Tibial nerve (tissue), 4 donors: Measurements from ENCODE around the gene BANP. TPM values are rescaled to one million over a fixed set of nuclear protein-coding genes. Genes with fewer than 3 reads are reported as not detected.
"Not testable (repeated sequence)": the region's sequence is repeated elsewhere in the genome, so short reads cannot be mapped to it uniquely, and the experiment has no call there.

Experiments used
- DNase-seq, 2 donors: peaks; one replicate each; pipeline ENCODE4 v3.0.0-alpha.2; 2019; ENCODE audit warnings: low spot score in 2 of 2
- H3K27ac ChIP-seq, 4 donors: fragments of 200-600 bp; sonication (generic) in 3 of 4; one replicate each; pipeline ENCODE4 v1.5.1; 2017 to 2019; ENCODE audit warnings: mild to moderate bottlenecking in 1 of 4
- H3K27me3 ChIP-seq, 2 donors: fragments of 200-600 bp; sonication (generic) in 1 of 2; one replicate each; pipeline versions ENCODE4 v1.5.1 to v1.6.0; 2017 to 2019
- H3K36me3 ChIP-seq, 3 donors: fragments of 200-600 bp; sonication (generic); one replicate each; pipeline ENCODE4 v1.5.1; 2018 to 2019
- H3K4me1 ChIP-seq, 4 donors: fragments of 200-600 bp; sonication (generic) in 3 of 4; one replicate each; pipeline ENCODE4 v1.5.1; 2017 to 2019
- H3K4me3 ChIP-seq, 4 donors: fragments of 200-600 bp; sonication (generic) in 3 of 4; one replicate each; pipeline ENCODE4 v1.5.1; 2017 to 2019; ENCODE audit warnings: mild to moderate bottlenecking in 1 of 4, moderate library complexity in 1 of 4
- H3K9me3 ChIP-seq, 4 donors: fragments of 200-600 bp; sonication (generic) in 3 of 4; one replicate each; pipeline ENCODE4 v1.5.1; 2017 to 2019
- EP300 ChIP-seq, 2 donors: sonication (generic); formaldehyde crosslinking; IDR thresholded peaks; one replicate each; pipeline ENCODE4 v1.6.1; 2017; ENCODE audit warnings: antibody characterized with exemption in 2 of 2, mild to moderate bottlenecking in 1 of 2
- POLR2A ChIP-seq, 2 donors: fragments of 450-650 bp; IDR thresholded peaks; one replicate each; pipeline ENCODE4 v1.6.1; 2017; ENCODE audit warnings: antibody characterized with exemption in 2 of 2, mild to moderate bottlenecking in 2 of 2, moderate library complexity in 2 of 2
- WGBS, 2 donors: methylation state at CpG; one replicate each; pipeline ENCODE4 v1.1.5; 2018; 5-methylcytosine and 5-hydroxymethylcytosine counted together
- total RNA-seq, 4 donors: library from RNA; depleted of rRNA; stranded (reverse); fragments of >200 nt; gene quantifications; one replicate each; pipeline ENCODE4 v1.1.0, GENCODE V29; 2016
- TF ChIP-seq, protein P1 (sequence below), 5 experiments: fragments of 200-600 bp in 3 of 5; fragments of 450-650 bp in 2 of 5; sonication (generic) in 3 of 5; IDR thresholded peaks; one replicate each; pipeline ENCODE4 v1.5.1; 2016 to 2019; ENCODE audit warnings: antibody characterized with exemption in 5 of 5, mild to moderate bottlenecking in 3 of 5, moderate library complexity in 2 of 5

BANP gene
- total RNA-seq, 4 donors from 2014 or later, result 21.9 to 27.3 (median 24.6) TPM

DNA sequence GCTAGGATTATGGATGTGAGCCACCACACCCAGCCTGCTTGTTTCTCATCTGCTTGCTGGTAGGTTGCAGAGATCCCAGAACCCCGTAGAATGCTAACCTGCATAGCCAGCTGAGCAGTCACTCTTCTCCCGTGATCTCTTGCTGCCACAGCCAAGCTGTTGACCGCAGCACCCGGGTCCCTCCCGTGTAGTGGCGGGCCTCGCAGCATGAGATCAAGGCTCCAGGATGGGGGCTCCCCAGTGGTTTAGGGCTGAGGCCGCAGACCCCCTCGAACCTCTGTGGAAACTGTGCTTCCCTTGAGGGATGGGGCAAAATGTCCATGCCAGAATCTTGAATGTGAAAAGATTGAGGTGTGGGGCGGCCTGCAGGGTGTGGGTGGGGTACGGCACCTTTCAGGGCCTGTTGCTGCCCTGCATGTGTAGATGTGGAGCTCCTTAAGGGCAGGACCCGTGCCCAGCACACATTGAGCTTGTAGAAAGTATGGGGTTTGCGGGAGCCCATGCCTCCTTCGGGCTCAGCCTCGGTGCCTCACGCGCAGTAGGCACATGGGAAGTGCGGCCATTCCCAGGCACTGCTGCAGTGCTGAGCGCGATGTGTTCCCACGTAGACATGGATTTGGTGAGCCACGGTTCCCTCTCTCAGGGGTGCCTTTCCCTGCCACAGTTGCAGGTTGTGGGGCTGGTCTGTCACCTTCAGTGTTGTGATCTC is 99.9 kb downstream of the BANP start:
- TF ChIP-seq POLR2A (IDR thresholded peaks at IDR 0.05) (no peak), EP300 (IDR thresholded peaks at IDR 0.05) (no peak)
- TF ChIP-seq, protein P1, sequence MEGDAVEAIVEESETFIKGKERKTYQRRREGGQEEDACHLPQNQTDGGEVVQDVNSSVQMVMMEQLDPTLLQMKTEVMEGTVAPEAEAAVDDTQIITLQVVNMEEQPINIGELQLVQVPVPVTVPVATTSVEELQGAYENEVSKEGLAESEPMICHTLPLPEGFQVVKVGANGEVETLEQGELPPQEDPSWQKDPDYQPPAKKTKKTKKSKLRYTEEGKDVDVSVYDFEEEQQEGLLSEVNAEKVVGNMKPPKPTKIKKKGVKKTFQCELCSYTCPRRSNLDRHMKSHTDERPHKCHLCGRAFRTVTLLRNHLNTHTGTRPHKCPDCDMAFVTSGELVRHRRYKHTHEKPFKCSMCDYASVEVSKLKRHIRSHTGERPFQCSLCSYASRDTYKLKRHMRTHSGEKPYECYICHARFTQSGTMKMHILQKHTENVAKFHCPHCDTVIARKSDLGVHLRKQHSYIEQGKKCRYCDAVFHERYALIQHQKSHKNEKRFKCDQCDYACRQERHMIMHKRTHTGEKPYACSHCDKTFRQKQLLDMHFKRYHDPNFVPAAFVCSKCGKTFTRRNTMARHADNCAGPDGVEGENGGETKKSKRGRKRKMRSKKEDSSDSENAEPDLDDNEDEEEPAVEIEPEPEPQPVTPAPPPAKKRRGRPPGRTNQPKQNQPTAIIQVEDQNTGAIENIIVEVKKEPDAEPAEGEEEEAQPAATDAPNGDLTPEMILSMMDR (IDR thresholded peaks at IDR 0.05), result no peak
- WGBS, 2 donors, result 93 to 96% methylated on average over 13 to 22 of the region's 22 CpGs
- Histone ChIP-seq H3K27me3 (no peaks in the 10 kb centered on the region), H3K4me1 (no peaks in the 10 kb centered on the region), H3K4me3 (no peak overlapping the region), H3K36me3 (peaks cover 0 to 61% (median 0%) of the 10 kb centered on the region in 3 donors), H3K9me3 (no peaks in the 10 kb centered on the region), H3K27ac (no peak overlapping the region)
- no peak for DNase-seq

DNA sequence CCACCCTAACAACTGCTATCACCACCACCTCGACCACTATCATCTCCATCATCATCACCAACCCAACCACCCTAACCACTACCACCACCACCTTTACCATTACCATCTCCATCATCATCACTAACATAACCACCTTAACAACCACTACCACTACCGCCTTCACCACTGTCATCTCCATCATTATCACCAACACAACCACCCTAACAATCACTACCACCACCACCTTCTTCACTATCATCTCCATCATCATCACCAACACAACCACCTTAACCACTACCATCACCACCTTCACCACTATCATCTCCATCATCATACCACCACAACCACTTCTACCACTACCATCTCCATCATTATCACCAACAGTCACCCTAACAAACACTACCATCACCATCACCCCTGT is 101.4 kb downstream of the BANP start:
- H3K27ac ChIP-seq, result no peak overlapping the region
- H3K9me3 ChIP-seq, result no peaks in the 10 kb centered on the region
- DNase-seq, result no peak
- no peaks in the 10 kb centered on the region for H3K27me3 ChIP-seq
- WGBS, 2 donors, result 72 to 74% methylated on average over 2 of the region's 2 CpGs
- H3K4me1 ChIP-seq, result no peaks in the 10 kb centered on the region
- H3K36me3 ChIP-seq, result peaks cover 0 to 66% (median 0%) of the 10 kb centered on the region in 3 donors
- no peak overlapping the region for H3K4me3 ChIP-seq
- TF ChIP-seq, protein P1 (IDR thresholded peaks at IDR 0.05), result no peak
- TF ChIP-seq EP300 (IDR thresholded peaks at IDR 0.05) (no peak), POLR2A (IDR thresholded peaks at IDR 0.05) (no peak)

DNA sequence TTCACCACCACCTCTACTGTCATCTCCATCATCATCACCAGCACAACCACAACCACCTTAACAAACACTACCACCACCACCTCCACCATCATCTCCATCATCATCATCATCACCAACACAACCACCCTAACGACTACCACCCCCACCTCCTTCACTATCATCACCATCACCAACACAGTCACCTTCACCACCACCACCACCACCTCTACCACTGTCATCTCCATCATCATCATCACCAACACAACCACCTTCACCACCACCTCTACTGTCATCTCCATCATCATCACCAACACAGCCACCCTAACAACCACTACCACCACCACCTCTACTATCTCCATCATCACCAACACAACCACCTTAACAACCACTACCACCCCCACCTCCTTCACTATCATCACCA is 102.2 kb downstream of the BANP start:
- WGBS, 2 donors, result 77 to 81% methylated on average over 1 of the region's 1 CpG

DNA sequence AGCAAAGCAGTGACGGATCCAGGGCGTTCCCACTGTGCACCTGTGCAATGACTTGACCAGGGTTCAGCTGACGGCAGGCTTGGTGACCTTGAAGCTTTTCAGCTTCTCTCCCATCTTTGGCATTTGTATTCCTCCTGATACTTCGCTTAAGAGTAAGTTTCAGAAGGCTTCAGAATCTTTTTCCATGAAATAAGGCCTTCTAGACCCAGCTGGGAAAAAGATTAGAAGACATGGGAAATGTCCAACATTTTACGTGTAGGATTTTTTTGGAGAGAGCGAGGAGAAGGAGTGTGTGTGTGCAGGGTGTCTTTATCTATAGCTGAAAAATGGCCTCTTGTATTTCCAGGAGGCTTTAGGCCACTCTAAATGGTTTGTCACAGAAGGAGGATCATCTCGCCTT is 104.1 kb downstream of the BANP start:
- WGBS, 2 donors, result 94 to 96% methylated on average over 7 of the region's 7 CpGs
- Histone ChIP-seq H3K9me3 (no peaks in the 10 kb centered on the region), H3K4me1 (no peaks in the 10 kb centered on the region), H3K36me3 (peaks cover 0 to 54% (median 0%) of the 10 kb centered on the region in 3 donors), H3K27me3 (no peaks in the 10 kb centered on the region), H3K4me3 (no peak overlapping the region), H3K27ac (no peak overlapping the region)
- TF ChIP-seq, protein P1 (IDR thresholded peaks at IDR 0.05), result no peak
- TF ChIP-seq EP300 (IDR thresholded peaks at IDR 0.05), result no peak
- TF ChIP-seq POLR2A (IDR thresholded peaks at IDR 0.05), result no peak
- DNase-seq, result no peak

More for the DNA sequence above, 102.2 kb downstream of the BANP start:
- H3K4me1 ChIP-seq, H3K27me3 ChIP-seq, H3K4me3 ChIP-seq, H3K27ac ChIP-seq, H3K9me3 ChIP-seq, DNase-seq: not testable (repeated sequence)
- H3K36me3 ChIP-seq, result peaks cover 0 to 61% (median 0%) of the 10 kb centered on the region in 3 donors

DNA sequence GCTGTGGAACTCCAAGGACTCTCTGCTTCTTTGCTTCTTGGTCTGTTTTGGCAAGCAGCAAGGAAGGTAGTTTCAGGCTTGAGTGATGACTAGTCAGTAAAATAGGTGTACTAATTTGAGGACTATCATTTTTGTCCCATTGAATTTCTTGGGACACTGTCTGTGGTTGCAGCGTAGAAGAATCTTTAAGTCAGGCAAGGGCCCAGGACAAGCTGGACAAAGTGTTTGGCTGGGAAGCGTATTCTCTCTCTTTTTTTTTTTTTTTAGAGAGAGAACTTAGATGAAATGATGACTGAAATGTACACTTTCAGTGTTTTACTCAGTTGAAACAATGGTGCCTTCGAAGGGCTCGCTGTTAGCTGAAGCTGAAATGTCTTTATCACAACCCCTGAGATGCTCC is 105.0 kb downstream of the BANP start:
- 75 to 90% methylated on average over 4 of the region's 4 CpGs for WGBS, 2 donors
- Histone ChIP-seq H3K4me1 (peaks cover 0 to 3% (median 0%) of the 10 kb centered on the region in 4 donors), H3K27ac (no peak overlapping the region), H3K4me3 (no peak overlapping the region), H3K27me3 (no peaks in the 10 kb centered on the region), H3K36me3 (peaks cover 0 to 54% (median 0%) of the 10 kb centered on the region in 3 donors), H3K9me3 (no peaks in the 10 kb centered on the region)
- TF ChIP-seq, protein P1 (IDR thresholded peaks at IDR 0.05), result no peak
- TF ChIP-seq POLR2A (IDR thresholded peaks at IDR 0.05) (no peak), EP300 (IDR thresholded peaks at IDR 0.05) (no peak)
- no peak for DNase-seq
